ENCODE measurements around the gene CGB1.
A peak's percentile ranks its signal among the peaks of the same experiment; 100 is the strongest.
"Not testable (repeated sequence)": the region's sequence is repeated elsewhere in the genome, so short reads cannot be mapped to it uniquely, and the experiment has no call there.

Gene CGB1

DNA sequence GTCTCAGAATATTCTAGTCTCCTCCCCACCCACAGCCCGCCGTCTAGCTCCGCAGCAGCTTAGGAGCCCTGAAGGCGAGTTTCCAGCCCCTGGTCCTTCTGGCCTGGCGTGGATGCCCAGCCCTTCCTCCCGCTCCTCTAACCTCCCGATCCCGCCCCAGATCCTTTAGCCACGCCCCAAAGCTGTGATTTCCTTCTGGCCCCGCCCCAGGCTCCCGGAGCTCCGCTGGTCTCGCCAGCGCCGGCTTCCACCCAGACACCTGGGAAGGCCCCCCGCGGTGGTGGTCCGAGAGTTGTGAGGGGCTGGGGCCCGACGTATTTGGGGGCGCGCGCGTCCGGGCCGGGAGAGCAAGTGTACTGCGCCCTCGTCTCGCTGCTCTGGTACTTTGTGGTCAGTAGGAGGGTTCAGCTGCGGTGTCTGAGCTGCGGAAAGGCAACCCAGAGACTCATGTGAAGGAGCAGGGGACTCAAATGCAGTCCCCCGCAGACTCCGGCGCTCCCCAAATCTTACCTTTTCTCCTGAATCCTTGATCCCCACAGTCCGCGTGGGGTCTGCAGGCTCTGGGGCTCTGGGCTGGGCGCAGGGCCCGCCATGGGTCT is 21.0 kb upstream of the CGB1 start, which contains the start of gene CGB7:
CGB7 (minus strand) TSS at position 114 of the 599 bp plus-strand sequence. CDS start 2,374 bp downstream, outside the sequence.
- peak; percentile 17 for DNase-seq (ENCODE audit: low read depth)

DNA sequence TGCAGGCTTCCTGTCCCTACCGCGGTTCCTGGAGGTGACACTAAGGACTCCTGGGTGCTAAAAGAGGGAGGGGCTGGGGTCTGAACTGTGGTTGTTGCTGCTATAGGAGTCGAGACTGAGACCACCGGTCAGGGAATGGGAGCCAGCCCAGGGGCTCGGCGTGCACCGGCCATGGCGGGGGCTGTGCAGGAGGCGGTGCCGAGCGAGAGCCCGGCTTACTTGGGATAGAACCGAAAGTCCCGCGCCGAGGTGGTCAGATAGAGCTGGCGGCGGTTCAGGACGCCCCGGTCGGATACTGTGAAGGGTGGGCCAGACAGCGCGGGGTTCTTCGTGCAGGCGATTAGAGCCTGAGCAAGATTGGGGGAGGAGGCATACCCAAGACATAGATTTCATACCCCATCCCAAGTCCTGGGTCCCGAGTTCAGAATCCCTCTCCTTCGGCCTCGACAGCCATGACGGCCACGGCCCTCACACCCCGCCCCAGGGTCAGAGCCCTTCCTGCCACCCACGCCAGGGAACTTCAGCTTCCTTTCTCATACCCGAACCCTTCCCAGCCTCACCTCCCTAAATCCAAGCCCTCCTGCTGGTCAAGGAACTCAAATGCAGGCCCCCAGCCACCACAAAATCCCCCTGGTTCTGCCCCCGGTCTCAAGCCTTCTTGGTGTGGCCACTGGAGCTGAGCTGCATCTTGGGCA is 20.4 kb upstream of the CGB1 start:
- DNase-seq (ENCODE audit: low read depth): not testable (repeated sequence)

DNA sequence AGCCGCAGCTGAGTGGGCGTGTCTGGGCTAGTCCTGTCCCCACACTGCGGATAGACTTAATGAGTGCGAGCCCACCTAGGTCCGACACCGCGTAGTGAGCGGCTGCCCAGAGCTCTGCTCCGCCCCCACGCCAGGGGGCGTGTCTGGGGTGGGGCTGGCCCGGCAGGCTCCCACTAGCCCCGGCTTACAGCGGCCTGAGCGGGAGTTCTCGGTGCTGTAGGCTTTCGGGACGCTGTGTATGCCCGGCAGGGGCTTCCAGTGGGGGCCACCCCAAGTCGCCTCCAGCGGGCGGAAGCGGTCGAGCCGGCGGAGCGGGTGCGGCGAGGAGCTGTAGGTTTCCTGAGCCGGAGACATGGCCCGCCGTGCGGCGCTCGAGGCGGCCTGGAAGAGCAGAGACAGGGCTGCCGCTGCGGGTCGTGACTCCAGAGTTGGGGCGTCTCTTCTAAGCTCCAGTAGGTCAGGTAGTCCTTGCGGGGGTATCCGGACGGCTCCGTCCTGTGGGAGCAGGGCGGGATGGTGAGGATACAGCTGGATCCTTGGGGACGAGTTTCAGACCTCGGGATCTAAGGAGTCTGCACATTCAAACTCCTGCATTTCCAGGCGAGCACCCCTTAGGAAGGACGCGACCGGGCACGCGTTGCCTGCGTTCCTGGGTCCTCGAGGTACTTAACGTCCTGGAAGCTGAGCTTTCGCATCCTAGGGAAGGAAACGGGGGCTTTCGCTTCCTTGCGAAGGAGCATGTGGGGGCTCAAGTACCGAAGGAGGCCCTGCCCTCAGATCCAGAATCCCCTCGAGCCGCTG is 19.6 kb upstream of the CGB1 start:
- DNase-seq (ENCODE audit: low read depth): peak; percentile 6

DNA sequence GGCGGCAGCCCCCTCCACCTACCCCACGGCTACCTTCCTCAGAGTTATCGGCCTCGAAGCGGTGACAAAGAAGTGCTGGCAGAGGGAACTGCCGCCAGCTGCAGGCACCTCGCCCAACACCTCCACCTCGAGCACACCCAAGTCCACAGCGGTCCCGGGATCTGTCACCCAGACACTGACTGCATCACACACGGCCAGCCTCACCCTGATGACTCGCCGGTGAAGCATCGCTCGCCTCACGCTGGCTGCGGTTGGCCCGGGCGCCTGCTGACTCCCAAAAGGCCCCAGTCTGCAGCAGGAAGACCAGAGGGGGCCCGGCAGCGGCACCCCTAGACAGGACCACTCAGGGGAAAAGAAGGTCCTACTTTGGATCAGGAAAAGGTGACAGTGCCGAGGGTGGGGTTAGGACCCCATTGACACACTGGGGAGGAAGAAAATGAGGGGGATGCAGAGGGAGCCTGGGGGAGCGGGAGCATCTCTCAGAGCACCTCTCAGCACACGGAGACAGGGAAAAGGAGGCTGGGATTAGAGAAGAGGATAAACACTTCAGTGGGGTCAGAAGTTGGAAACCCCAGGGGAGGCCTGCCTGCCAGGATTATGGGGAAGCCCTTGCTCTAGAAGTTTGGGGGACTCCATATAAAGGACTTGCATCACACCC is 13.8 kb upstream of the CGB1 start:
- DNase-seq (ENCODE audit: low read depth): not testable (repeated sequence)

DNA sequence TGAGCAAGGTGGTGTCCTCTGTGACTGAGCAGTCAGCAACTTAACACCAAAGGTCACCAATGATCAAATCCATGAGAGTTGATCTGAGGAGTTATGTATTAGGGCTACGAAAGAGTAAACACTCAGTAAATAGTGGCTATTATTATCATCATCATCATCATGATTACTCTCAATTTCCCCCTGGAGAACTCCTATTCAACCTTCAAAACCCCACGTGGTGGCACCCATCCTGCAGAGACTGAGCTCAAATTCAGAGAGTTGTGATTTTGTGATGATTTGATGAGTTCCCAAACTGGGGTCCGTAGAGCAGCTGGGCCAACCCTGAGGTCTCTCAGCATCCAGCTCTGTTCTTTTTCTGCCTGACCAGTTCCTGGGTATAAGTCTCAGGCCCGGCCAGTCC is 13.1 kb upstream of the CGB1 start:
- not testable (repeated sequence) for DNase-seq (ENCODE audit: low read depth)

DNA sequence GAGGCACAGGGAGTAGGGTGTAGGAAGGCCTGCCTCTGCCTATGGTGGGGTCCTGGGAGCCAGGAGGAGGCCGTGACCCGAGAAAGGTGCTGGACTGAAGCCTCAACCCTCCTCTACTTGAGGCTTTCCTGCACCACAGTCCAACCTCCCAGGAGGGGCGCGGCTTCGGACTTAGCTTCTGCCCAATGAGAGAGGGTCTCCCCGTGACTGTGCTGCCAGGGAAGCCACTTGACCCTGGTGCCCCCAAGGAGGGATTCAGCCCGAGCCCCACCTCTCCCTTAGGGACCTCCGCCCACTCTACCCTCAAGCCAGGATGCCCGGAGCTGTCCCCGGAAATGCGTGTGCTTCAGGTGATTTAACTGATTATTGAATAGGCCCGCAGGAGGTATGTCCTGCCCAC is 12.3 kb upstream of the CGB1 start, which contains the start of gene CGB8:
CGB8 (minus strand) TSS at position 101 of the 400 bp plus-strand sequence. CDS start 372 bp downstream, outside the sequence.
- not testable (repeated sequence) for DNase-seq (ENCODE audit: low read depth)

DNA sequence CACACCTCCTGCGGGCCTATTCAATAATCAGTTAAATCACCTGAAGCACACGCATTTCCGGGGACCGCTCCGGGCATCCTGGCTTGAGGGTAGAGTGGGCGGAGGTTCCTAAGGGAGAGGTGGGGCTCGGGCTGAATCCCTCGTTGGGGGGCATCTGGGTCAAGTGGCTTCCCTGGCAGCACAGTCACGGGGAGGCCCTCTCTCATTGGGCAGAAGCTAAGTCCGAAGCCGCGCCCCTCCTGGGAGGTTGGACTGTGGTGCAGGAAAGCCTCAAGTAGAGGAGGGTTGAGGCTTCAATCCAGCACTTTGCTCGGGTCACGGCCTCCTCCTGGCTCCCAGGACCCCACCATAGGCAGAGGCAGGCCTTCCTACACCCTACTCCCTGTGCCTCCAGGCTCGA is 6.9 kb upstream of the CGB1 start, which contains the start of gene CGB5:
CGB5 (plus strand) TSS at position 301 of the 400 bp plus-strand sequence. CDS start 362 bp downstream, outside the sequence.
- not testable (repeated sequence) for DNase-seq (ENCODE audit: low read depth)

DNA sequence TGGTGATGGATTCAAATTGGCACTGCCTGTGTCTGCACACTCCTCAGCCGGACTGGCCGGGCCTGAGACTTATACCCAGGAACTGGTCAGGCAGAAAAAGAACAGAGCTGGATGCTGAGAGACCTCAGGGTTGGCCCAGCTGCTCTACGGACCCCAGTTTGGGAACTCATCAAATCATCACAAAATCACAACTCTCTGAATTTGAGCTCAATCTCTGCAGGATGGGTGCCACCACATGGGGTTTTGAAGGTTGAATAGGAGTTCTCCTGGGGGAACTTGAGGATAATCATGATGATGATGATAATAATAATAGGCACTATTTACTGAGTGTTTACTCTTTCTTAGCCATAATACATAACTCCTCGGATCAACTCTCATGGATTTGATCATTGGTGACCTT is 6.0 kb upstream of the CGB1 start:
- not testable (repeated sequence) for DNase-seq (ENCODE audit: low read depth)

DNA sequence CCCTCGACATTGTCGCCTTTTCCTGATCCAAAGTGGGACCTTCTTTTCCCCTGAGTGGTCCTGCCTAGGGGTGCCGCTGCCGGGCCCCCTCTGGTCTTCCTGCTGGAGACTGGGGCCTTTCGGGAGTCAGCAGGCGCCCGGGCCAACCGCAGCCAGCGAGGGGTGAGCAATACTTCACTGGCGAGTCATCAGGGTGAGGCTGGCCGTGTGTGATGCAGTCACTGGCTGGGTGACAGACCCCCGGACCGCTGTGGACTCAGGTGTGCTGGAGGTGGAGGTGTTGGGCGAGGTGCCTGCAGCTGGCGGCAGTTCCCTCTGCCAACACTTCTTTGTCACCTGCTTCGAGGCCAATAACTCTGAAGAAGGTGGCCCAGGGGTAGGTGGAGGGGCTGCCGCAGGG is 5.5 kb upstream of the CGB1 start:
- DNase-seq (ENCODE audit: low read depth): no peak

DNA sequence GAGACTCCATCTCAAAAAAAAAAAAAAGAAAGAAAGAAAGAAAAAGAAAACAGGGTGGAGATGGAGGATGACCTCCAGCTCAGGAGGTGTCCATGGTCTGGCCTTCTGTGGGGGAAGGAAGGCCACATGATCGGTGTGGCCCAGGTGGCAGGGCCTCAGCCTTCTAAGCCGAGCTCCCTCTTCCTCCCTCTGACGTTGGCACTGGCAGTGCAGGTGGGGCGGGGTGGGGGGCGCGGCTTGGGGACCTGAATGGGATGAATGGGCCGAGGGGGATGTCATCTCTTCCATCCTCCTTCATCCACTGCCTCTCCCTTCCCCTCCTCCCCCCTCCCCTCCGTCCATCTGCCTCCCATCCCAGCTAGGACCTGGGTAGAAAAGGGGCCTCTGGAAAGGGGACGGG is 3.0 kb upstream of the CGB1 start:
- DNase-seq (ENCODE audit: low read depth): not testable (repeated sequence)

DNA sequence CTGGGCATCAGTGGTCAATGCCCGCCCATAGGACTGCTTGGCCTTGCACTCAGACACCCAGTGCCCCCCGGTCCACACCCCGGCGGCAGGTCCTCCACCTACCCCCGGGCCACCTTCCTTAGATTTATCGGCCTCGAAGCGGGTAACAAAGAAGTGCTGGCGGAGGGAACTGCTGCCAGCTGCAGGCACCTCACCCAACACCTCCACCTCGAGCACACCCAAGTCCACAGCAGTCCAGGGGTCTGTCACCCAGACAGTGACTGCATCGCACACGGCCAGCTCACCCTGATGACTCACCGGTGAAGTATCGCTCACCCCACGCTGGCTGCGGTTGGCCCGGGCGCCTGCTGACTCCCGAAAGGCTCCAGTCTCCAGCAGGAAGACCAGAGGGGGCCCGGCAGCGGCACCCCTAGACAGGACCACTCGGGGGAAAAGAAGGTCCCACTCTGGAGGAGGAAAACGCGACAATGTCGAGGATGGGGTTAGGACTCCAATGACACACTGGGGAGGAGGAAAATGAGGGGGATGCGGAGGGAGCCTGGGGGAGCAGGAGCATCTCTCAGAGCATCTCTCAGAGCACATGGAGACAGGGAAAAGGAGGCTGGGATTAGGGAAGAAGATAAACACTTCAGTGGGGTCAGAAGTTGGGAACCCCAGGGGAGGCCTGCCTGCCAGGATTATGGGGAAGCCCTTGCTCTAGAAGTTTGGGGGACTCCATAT is 2.0 kb upstream of the CGB1 start:
- DNase-seq (ENCODE audit: low read depth): not testable (repeated sequence)

DNA sequence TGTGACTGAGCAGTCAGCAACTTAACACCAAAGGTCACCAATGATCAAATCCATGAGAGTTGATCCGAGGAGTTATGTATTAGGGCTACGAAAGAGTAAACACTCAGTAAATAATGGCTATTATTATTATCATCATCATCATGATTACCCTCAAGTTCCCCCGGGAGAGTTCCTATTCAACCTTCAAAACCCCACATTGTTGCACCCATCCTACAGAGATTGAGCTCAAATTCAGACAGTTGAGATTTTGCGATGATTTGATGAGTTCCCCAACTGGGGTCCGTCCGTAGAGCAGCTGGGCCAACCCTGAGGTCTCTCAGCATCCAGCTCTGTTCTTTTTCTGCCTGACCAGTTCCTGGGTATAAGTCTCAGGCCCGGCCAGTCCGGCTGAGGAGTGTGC is 1.4 kb upstream of the CGB1 start:
- not testable (repeated sequence) for DNase-seq (ENCODE audit: low read depth)

DNA sequence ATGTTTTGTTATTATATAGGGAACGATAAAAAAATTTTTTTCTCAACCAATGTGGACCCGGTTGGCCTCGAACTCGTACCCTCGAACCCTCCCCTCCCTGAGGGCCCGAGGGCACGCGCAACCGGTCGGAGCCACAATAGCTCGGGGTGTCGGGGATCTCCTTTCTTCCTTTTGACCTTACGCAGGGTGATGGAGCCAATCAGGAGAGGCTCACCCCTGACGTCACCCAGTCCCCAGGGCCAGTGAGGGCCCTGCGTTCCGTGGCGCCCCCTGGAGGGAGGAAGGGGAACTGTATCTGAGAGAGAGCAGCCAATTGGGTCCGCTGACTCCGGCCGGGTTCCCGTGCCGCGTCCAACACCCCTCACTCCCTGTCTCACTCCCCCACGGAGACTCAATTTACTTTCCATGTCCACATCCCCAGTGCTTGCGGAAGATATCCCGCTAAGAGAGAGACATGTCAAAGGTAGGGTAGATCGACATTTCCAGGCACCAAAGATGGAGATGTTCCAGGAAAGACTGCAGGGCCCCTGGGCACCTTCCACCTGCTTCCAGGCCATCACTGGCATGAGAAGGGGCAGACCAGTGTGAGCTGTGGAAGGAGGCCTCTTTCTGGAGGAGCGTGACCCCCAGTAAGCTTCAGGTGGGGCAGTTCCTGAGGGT is 4.9 kb downstream of the CGB1 start, which contains the start of gene CGB2:
CGB2 (plus strand) TSS at position 249 of the 660 bp plus-strand sequence; CDS start at position 455, 206 bp downstream.
- not testable (repeated sequence) for DNase-seq (ENCODE audit: low read depth)

DNA sequence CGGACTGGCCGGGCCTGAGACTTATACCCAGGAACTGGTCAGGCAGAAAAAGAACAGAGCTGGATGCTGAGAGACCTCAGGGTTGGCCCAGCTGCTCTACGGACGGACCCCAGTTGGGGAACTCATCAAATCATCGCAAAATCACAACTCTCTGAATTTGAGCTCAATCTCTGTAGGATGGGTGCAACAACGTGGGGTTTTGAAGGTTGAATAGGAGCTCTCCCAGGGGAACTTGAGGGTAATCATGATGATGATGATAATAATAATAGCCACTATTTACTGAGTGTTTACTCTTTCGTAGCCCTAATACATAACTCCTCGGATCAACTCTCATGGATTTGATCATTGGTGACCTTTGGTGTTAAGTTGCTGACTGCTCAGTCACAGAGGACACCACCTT is 6.4 kb downstream of the CGB1 start:
- not testable (repeated sequence) for DNase-seq (ENCODE audit: low read depth)

DNA sequence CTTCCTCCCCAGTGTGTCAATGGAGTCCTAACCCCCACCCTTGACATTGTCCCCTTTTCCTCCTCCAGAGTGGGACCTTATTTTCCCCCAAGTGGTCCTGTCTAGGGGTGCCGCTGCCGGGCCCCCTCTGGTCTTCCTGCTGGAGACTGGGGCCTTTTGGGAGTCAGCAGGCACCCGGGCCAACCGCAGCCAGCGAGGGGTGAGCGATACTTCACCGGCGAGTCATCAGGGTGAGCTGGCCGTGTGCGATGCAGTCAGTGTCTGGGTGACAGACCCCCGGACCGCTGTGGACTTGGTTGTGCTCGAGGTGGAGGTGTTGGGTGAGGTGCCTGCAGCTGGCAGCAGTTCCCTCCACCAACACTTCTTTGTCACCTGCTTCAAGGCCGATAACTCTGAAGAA is 6.9 kb downstream of the CGB1 start:
- DNase-seq (ENCODE audit: low read depth): not testable (repeated sequence)

DNA sequence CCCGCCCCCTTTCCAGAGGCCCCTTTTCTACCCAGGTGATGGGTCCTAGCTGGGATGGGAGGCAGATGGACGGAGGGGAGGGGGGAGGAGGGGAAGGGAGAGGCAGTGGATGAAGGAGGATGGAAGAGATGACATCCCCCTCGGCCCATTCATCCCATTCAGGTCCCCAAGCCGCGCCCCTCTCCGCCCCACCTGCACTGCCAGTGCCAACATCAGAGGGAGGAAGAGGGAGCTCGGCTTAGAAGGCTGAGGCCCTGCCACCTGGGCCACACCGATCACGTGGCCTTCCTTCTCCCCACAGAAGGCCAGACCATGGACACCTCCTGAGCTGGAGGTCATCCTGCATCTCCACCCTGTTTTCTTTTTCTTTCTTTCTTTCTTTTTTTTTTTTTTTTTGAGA is 8.0 kb downstream of the CGB1 start:
- not testable (repeated sequence) for DNase-seq (ENCODE audit: low read depth)

DNA sequence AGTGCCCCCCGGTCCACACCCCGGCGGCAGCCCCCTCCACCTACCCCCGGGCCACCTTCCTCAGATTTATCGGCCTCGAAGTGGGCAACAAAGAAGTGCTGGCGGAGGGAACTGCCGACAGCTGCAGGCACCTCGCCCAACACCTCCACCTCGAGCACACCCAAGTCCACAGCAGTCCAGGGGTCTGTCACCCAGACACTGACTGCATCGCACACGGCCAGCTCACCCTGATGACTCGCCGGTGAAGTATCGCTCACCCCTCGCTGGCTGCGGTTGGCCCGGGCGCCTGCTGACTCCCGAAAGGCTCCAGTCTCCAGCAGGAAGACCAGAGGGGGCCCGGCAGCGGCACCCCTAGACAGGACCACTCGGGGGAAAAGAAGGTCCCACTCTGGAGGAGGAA is 11.1 kb downstream of the CGB1 start:
- not testable (repeated sequence) for DNase-seq (ENCODE audit: low read depth)

DNA sequence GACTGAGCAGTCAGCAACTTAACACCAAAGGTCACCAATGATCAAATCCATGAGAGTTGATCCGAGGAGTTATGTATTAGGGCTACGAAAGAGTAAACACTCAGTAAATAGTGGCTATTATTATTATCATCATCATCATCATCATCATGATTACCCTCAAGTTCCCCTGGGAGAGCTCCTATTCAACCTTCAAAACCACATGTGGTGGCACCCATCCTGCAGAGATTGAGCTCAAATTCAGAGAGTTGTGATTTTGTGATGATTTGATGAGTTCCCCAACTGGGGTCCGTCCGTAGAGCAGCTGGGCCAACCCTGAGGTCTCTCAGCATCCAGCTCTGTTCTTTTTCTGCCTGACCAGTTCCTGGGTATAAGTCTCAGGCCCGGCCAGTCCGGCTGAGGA is 11.6 kb downstream of the CGB1 start:
- DNase-seq (ENCODE audit: low read depth): not testable (repeated sequence)

DNA sequence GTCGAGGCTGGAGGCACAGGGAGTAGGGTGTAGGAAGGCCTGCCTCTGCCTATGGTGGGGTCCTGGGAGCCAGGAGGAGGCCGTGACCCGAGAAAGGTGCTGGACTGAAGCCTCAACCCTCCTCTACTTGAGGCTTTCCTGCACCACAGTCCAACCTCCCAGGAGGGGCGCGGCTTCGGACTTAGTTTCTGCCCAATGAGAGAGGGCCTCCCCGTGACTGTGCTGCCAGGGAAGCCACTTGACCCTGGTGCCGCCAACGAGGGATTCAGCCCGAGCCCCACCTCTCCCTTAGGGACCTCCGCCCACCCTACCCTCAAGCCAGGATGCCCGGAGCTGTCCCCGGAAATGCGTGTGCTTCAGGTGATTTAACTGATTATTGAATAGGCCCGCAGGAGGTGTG is 12.5 kb downstream of the CGB1 start, which contains the start of gene CGB3:
CGB3 (minus strand) TSS at position 101 of the 400 bp plus-strand sequence. CDS start 362 bp downstream, outside the sequence.
- DNase-seq (ENCODE audit: low read depth): not testable (repeated sequence)

DNA sequence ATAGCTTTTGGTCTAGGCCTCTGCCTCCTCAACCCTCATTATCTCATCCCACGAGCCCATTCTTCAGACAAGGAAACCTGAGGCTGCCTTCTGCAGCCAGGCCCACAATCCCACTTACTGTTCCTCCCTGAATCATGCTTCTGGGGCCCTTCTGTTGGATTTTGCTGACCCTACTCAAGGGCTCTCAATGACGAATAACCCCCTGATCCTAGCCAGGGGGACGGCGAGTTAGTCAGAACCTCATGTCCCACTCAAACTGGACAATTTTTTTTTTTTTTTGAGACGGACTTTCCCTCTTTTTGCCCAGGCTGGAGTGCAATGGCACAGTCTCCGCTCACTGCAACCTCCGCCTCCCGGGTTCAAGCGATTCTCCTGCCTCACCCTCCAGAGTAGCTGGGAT is 14.6 kb downstream of the CGB1 start:
- no peak for DNase-seq (ENCODE audit: low read depth)
